ENCODE measurements around the gene CALD1. TPM values are rescaled to one million over a fixed set of nuclear protein-coding genes. Genes with fewer than 3 reads are reported as not detected.

The CALD1 gene
- polyA plus RNA-seq, 1 donor (not counting 4 experiments of a cell fraction or from before 2014, with no cell fraction given), result 229 TPM

- TF ChIP-seq EZH2 (IDR thresholded peaks at IDR 0.05; ENCODE audit: low read length), result no peak
- no peak for TF ChIP-seq CTCF (optimal IDR thresholded peaks at IDR 0.05 in 1 of 3, IDR thresholded peaks at IDR 0.05 in 1 of 3, conservative IDR thresholded peaks at IDR 0.05 in 1 of 3; ENCODE audit: extremely low read depth in 1 of 3, insufficient read depth in 2 of 3, low read length in 3 of 3)
- Histone ChIP-seq H3K4me3 (ENCODE audit: control insufficient read depth in 2 of 3, extremely low read depth in 1 of 3, insufficient read depth in 2 of 3, low read depth in 1 of 3, low read length in 3 of 3) (no peak overlapping the region), H3K9me1 (ENCODE audit: control insufficient read depth, extremely low read depth, insufficient read depth, low read length) (no peaks in the 10 kb centered on the region), H3K79me2 (ENCODE audit: control insufficient read depth, insufficient read depth, low read length) (peaks cover 20% of the 10 kb centered on the region), H3K36me3 (ENCODE audit: control insufficient read depth in 2 of 2, extremely low read depth in 1 of 2, insufficient read depth in 2 of 2, low read length in 2 of 2) (peaks cover 0 to 2% of the 10 kb centered on the region in 2 experiments), H3K27ac (ENCODE audit: control insufficient read depth, insufficient read depth, low read length) (no peak overlapping the region), H4K20me1 (ENCODE audit: control insufficient read depth, extremely low read depth, insufficient read depth, low read length) (no peaks in the 10 kb centered on the region), H3K4me1 (ENCODE audit: control insufficient read depth, extremely low read depth, insufficient read depth, low read length) (no peaks in the 10 kb centered on the region), H3K9me3 (ENCODE audit: control insufficient read depth, low read depth, low read length) (no peaks in the 10 kb centered on the region), H3K4me2 (ENCODE audit: control insufficient read depth, extremely low read depth, insufficient read depth, low read depth, low read length) (no peak overlapping the region), H2AFZ (ENCODE audit: control insufficient read depth, low read length) (no peak overlapping the region), H3K27me3 (ENCODE audit: control insufficient read depth, extremely low read depth, insufficient read depth, low read length) (no peaks in the 10 kb centered on the region), H3K9ac (ENCODE audit: control insufficient read depth, extremely low read depth, insufficient read depth, low read length) (no peak overlapping the region)
- FAIRE-seq (no peak), DNase-seq (ENCODE audit: low read depth, low spot score) (no peak)
- dilution Hi-C loops (cut with MboI; ENCODE audit: extremely low pct_ligation_motif_present, low sequenced_read_pairs), result no loop called here
Observed at GRCh38 chr7:134859783-134860182, 80.3 kb downstream of the CALD1 start.

- no peaks in the 10 kb centered on the region for H4K20me1 ChIP-seq (ENCODE audit: control insufficient read depth, extremely low read depth, insufficient read depth, low read length)
- no peak overlapping the region for H3K4me3 ChIP-seq (ENCODE audit: control insufficient read depth in 2 of 3, extremely low read depth in 1 of 3, insufficient read depth in 2 of 3, low read depth in 1 of 3, low read length in 3 of 3)
- H3K36me3 ChIP-seq (ENCODE audit: control insufficient read depth in 2 of 2, extremely low read depth in 1 of 2, insufficient read depth in 2 of 2, low read length in 2 of 2), result peaks cover 4 to 6% of the 10 kb centered on the region in 2 experiments
- no peak overlapping the region for H2AFZ ChIP-seq (ENCODE audit: control insufficient read depth, low read length)
- DNase-seq (ENCODE audit: low read depth, low spot score) (no peak), FAIRE-seq (no peak)
- no peaks in the 10 kb centered on the region for H3K27me3 ChIP-seq (ENCODE audit: control insufficient read depth, extremely low read depth, insufficient read depth, low read length)
- H3K9me1 ChIP-seq (ENCODE audit: control insufficient read depth, extremely low read depth, insufficient read depth, low read length), result no peaks in the 10 kb centered on the region
- H3K9me3 ChIP-seq (ENCODE audit: control insufficient read depth, low read depth, low read length), result no peaks in the 10 kb centered on the region
- dilution Hi-C loops (cut with MboI; ENCODE audit: extremely low pct_ligation_motif_present, low sequenced_read_pairs), result no loop called here
- H3K4me1 ChIP-seq (ENCODE audit: control insufficient read depth, extremely low read depth, insufficient read depth, low read length), result no peaks in the 10 kb centered on the region
- TF ChIP-seq EZH2 (IDR thresholded peaks at IDR 0.05; ENCODE audit: low read length) (no peak), CTCF (optimal IDR thresholded peaks at IDR 0.05 in 1 of 3, IDR thresholded peaks at IDR 0.05 in 1 of 3, conservative IDR thresholded peaks at IDR 0.05 in 1 of 3; ENCODE audit: extremely low read depth in 1 of 3, insufficient read depth in 2 of 3, low read length in 3 of 3) (no peak)
- H3K27ac ChIP-seq (ENCODE audit: control insufficient read depth, insufficient read depth, low read length), result no peak overlapping the region
- no peak overlapping the region for H3K4me2 ChIP-seq (ENCODE audit: control insufficient read depth, extremely low read depth, insufficient read depth, low read depth, low read length)
- no peak overlapping the region for H3K9ac ChIP-seq (ENCODE audit: control insufficient read depth, extremely low read depth, insufficient read depth, low read length)
- peaks cover 11% of the 10 kb centered on the region for H3K79me2 ChIP-seq (ENCODE audit: control insufficient read depth, insufficient read depth, low read length)
Observed at GRCh38 chr7:134865001-134865845, 85.8 kb downstream of the CALD1 start.

All from keratinocyte (primary cell).